Neuron (in vitro differentiated cells): ENCODE measurements around the gene GCKR.

Experiments
- H2AFZ ChIP-seq: one replicate; pipeline ENCODE4 v1.6.1; 2013; ENCODE audit warnings: low read depth, mild to moderate bottlenecking, inconsistent platforms, low read length, moderate library complexity
- H3K27me3 ChIP-seq: one replicate; pipeline ENCODE4 v1.6.1; 2013; ENCODE audit warnings: low read length; ENCODE audit not compliant: insufficient read depth
- H3K36me3 ChIP-seq: one replicate; pipeline ENCODE4 v1.6.1; 2013; ENCODE audit warnings: low read length; ENCODE audit not compliant: insufficient read depth
- H3K4me1 ChIP-seq: one replicate; pipeline ENCODE4 v1.6.1; 2013; ENCODE audit warnings: low read length; ENCODE audit not compliant: insufficient read depth
- H3K4me3 ChIP-seq: 2 replicates; pipeline ENCODE4 v1.5.1; 2013; ENCODE audit warnings: mild to moderate bottlenecking, low read length, moderate library complexity
- H3K9me3 ChIP-seq: one replicate; pipeline ENCODE4 v1.6.1; 2013; ENCODE audit warnings: low read length

The GCKR gene

DNA sequence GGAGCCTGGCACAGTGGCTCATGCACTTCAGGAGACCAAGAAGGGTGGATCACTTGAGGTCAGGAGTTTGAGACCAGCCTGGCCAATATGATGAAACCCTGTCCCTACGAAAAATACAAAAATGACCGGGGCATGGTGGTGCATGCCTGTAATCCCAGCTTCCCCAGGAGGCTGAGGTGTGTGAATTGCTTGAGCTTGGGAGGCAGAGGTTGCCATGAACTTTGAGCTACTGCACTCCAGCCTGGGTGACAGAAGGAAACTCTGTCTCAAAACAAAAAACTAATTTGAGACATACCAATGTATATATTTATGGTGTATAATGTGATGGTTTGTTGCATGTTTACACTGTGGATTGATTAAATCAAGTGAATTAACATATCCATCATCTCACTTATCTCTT lies 64.4 kb downstream of the GCKR start:
- Histone ChIP-seq H3K4me1 (no peaks in the 10 kb centered on the region), H3K9me3 (no peaks in the 10 kb centered on the region), H3K27me3 (no peaks in the 10 kb centered on the region), H3K36me3 (no peaks in the 10 kb centered on the region), H2AFZ (no peak overlapping the region), H3K4me3 (no peak overlapping the region)

DNA sequence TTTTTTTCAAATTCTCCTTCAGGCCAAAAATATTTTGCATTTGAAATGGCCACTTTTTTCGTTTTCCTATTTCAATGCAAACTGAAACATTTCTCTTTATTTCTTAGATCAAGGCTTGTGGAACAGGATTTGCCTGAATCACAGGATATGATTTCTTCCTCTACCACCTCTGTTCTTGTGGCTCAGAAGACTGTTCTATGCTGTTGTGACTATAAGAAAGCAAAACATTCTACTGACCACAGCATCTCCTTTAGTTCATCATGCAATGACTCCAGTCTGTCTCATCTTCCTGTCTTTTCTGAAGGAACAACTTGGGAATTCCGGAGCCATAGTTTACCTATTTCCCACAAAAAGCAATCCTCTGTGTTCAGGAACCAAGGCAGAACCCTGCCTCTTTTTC lies 70.0 kb downstream of the GCKR start:
- Histone ChIP-seq H3K4me1 (no peaks in the 10 kb centered on the region), H3K9me3 (no peaks in the 10 kb centered on the region), H3K4me3 (no peak overlapping the region), H2AFZ (no peak overlapping the region), H3K36me3 (no peaks in the 10 kb centered on the region), H3K27me3 (no peaks in the 10 kb centered on the region)

DNA sequence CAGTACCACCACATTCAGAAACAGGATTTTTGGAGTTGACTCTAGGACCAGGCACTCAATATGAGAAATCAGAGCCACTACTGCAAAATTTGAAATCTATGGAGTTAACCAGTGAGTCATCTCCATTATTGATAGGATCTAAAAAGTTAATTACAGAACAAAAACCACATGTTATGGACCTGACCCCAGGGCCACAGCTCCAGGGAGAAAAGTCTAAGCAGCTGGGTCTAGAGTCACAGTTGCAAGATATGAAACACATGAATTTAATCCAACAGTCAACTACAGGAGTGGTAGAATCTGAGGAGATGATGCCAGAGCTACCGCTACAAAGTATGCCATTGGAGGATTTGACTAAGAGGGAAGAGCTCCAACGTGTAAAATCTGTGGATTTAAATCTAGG lies 72.8 kb downstream of the GCKR start:
- H3K4me1 ChIP-seq: no peaks in the 10 kb centered on the region
- H3K9me3 ChIP-seq: no peaks in the 10 kb centered on the region
- H3K4me3 ChIP-seq: no peak overlapping the region
- no peaks in the 10 kb centered on the region for H3K36me3 ChIP-seq
- H2AFZ ChIP-seq: no peak overlapping the region
- H3K27me3 ChIP-seq: no peaks in the 10 kb centered on the region

DNA sequence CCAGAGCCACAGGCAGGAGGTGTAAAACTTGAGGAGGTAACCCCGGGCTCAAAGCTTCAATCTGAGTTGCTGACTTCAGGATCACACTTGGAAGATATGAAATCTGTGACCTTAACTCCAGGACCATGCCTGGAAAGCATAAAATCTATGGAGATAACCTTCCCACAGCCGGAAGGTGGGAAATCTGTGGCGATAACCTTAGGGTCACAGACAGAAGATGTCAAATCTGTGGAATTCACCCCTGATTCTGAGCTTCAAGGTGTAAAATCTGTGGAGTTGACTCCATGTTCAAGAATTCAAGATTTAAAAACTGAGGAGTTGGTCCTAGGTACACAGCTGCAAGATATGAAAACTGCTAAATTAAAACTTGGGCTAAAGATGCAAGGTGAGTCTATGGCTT lies 74.6 kb downstream of the GCKR start:
- Histone ChIP-seq H3K4me3 (no peak overlapping the region), H3K4me1 (no peaks in the 10 kb centered on the region), H2AFZ (no peak overlapping the region), H3K9me3 (peaks cover under 1% of the 10 kb centered on the region), H3K36me3 (no peaks in the 10 kb centered on the region), H3K27me3 (no peaks in the 10 kb centered on the region)

DNA sequence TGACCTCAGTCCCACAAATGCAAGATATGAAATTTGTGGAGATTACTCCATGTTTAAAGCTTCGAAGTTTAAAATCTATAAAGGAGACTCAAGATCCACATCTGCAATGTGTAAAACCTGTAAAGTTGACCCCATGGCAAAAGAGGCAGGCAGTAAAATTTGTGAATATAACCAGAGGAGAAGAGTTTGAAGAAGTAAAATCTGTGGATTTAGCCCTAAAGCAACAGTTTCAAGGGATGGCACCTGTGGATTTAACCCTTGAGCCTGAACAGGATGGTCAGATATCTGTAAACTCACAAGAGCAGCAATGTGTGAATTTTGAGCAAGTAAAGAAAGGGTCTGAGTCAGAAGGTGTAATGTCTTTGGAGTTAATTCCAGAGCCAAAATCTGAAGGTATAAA lies 75.0 kb downstream of the GCKR start:
- peaks cover 3% of the 10 kb centered on the region for H3K9me3 ChIP-seq
- no peak overlapping the region for H3K4me3 ChIP-seq
- no peaks in the 10 kb centered on the region for H3K27me3 ChIP-seq
- no peaks in the 10 kb centered on the region for H3K4me1 ChIP-seq
- no peak overlapping the region for H2AFZ ChIP-seq
- no peaks in the 10 kb centered on the region for H3K36me3 ChIP-seq

DNA sequence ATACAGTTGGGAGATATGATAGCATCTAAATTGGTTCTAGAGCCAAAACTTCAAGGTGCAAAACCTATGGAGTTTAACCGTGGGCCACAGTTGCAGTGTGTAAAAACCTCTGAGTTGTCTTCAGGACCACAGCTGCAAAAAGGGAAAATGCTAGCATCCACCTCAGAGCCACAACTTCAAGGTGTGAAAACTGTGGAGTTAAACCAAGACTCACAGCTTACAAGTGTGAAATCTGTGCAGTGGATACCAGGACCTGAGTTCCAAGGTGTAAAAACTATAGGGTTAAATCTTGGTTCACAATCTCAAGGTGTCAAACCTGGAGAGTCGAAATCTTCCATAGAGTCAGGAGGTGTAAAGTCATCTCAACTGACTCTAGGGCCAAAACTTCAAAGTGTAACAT lies 75.8 kb downstream of the GCKR start:
- Histone ChIP-seq H3K4me1 (no peaks in the 10 kb centered on the region), H3K27me3 (no peaks in the 10 kb centered on the region)

DNA sequence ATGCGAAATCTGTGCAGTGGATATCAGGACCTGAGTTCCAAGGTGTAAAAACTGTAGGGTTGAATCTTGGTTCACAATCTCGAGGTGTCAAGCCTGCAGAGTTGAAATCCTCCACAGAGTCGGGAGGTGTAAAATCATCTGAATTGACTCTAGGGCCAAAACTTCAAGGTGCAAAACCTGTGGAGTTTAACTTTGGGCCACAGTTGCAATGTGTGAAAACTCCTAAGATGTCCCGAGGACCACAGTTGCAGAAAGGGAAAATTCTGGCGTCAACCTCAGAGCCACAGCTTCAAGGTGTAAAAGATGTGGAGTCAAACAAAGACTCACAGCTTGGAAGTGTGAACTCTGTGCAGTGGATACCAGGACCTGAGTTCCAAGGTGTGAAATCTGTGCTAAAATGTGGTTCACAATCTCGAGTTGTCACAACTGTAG lies 76.4 kb downstream of the GCKR start:
- H3K4me3 ChIP-seq: no peak overlapping the region
- H3K27me3 ChIP-seq: no peaks in the 10 kb centered on the region
- no peaks in the 10 kb centered on the region for H3K36me3 ChIP-seq
- no peaks in the 10 kb centered on the region for H3K4me1 ChIP-seq
- H2AFZ ChIP-seq: no peak overlapping the region
- peaks cover 8% of the 10 kb centered on the region for H3K9me3 ChIP-seq

More for the DNA sequence above, 75.8 kb downstream of the GCKR start:
- H3K4me3 ChIP-seq: no peak overlapping the region
- peaks cover 6% of the 10 kb centered on the region for H3K9me3 ChIP-seq
- no peaks in the 10 kb centered on the region for H3K36me3 ChIP-seq
- no peak overlapping the region for H2AFZ ChIP-seq
